H1 (cell line): ENCODE data around the gene ZXDC.

ENCODE experiments used
- EP300 ChIP-seq, 2 experiments: IDR thresholded peaks; 1 replicate in 1 of 2; 2 replicates in 1 of 2; pipeline ENCODE4 v1.6.1; 2011 to 2012; ENCODE audit warnings: low read depth in 2 of 2, low read length in 2 of 2, mild to moderate bottlenecking in 2 of 2, borderline replicate concordance in 1 of 2, inconsistent platforms in 1 of 2, moderate library complexity in 1 of 2
- EZH2 ChIP-seq: fragments of 200-600 bp; sonication (generic); IDR thresholded peaks from 2 replicates; pipeline ENCODE4 v1.7.1; 2012; ENCODE audit warnings: low read depth, mild to moderate bottlenecking, moderate library complexity, low read length, inconsistent platforms; ENCODE audit not compliant: severe bottlenecking
- HDAC6 ChIP-seq: IDR thresholded peaks from one replicate; pipeline ENCODE4 v1.7.1; 2012; ENCODE audit warnings: low read depth, mild to moderate bottlenecking, inconsistent platforms, low read length, moderate library complexity
- POLR2A ChIP-seq, 2 experiments: IDR thresholded peaks; 1 replicate in 1 of 2; 2 replicates in 1 of 2; pipeline ENCODE4 v1.6.1; 2011; ENCODE audit warnings: low read depth in 2 of 2, low read length in 2 of 2, mild to moderate bottlenecking in 2 of 2; ENCODE audit errors: control extremely low read depth in 1 of 2
- SIRT6 ChIP-seq: IDR thresholded peaks from one replicate; pipeline ENCODE4 v1.7.1; 2012; ENCODE audit warnings: low read length, inconsistent platforms
- TAF7 ChIP-seq: optimal IDR thresholded peaks from 2 replicates; pipeline ENCODE3; 2011; ENCODE audit warnings: low read depth, mild to moderate bottlenecking, inconsistent platforms, low read length, moderate library complexity, borderline replicate concordance
- TEAD4 ChIP-seq: IDR thresholded peaks from 2 replicates; pipeline ENCODE4 v1.6.1; 2012; ENCODE audit warnings: low read depth, low read length, inconsistent platforms, mixed read lengths
- TF ChIP-seq, protein P1 (sequence below), 3 experiments: IDR thresholded peaks; 1 replicate in 2 of 3; 2 replicates in 1 of 3; pipeline versions ENCODE4 v1.5.1 to v1.6.1; 2011; ENCODE audit warnings: low read length in 3 of 3, mild to moderate bottlenecking in 3 of 3, inconsistent platforms in 2 of 3, low read depth in 1 of 3, moderate library complexity in 1 of 3; ENCODE audit not compliant: insufficient read depth in 1 of 3; ENCODE audit errors: control extremely low read depth in 1 of 3

DNA sequence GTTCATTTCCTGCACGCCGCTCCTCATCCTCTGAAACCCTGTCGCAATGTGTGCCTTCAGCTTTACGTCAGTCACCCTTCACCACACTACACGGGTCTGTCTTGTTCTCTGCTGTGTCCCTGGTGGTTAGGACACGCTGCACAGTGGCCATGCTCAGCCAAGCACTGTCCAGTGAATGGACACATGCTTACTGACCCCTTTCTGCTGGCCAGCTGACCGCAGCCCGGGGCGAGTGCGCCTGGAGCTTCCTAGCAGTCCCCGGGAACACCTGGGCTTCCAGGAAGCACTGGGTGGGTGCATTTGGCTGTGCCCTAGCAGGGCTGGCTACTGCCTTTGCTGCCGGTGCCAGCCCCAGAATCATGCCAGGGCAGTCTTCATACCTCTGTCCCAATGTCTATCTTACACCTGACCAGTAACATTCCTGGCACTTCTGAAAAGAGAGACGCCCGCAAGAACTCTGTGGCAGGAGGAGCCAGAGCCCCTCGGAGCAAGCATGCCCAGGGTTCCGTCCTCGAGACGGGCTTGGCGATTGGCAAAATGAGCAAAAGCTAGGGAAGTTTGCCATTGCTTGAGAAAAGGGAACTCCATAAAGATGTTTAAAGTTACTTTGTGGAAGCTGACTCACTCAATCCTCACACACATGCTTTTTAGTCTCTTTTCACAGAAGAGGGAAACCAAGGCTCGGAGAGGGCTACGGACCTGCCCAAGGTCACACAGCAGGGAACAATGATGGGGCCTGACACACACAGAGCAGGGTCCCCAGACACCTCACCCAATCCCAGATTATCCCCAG is 15.7 kb upstream of the ZXDC start:
- TF ChIP-seq SIRT6: no peak
- TF ChIP-seq, protein P1, sequence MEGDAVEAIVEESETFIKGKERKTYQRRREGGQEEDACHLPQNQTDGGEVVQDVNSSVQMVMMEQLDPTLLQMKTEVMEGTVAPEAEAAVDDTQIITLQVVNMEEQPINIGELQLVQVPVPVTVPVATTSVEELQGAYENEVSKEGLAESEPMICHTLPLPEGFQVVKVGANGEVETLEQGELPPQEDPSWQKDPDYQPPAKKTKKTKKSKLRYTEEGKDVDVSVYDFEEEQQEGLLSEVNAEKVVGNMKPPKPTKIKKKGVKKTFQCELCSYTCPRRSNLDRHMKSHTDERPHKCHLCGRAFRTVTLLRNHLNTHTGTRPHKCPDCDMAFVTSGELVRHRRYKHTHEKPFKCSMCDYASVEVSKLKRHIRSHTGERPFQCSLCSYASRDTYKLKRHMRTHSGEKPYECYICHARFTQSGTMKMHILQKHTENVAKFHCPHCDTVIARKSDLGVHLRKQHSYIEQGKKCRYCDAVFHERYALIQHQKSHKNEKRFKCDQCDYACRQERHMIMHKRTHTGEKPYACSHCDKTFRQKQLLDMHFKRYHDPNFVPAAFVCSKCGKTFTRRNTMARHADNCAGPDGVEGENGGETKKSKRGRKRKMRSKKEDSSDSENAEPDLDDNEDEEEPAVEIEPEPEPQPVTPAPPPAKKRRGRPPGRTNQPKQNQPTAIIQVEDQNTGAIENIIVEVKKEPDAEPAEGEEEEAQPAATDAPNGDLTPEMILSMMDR (IDR thresholded peaks at IDR 0.05; ENCODE audit: control extremely low read depth in 1 of 3, insufficient read depth in 1 of 3, low read depth in 1 of 3, low read length in 3 of 3): no peak
- no peak for TF ChIP-seq TEAD4
- TF ChIP-seq TAF7: no peak
- no peak for TF ChIP-seq EZH2
- no peak for TF ChIP-seq POLR2A (IDR thresholded peaks at IDR 0.05; ENCODE audit: control extremely low read depth in 1 of 2, low read depth in 2 of 2, low read length in 2 of 2)
- no peak for TF ChIP-seq HDAC6
- TF ChIP-seq EP300 (IDR thresholded peaks at IDR 0.05; ENCODE audit: borderline replicate concordance in 1 of 2, low read depth in 2 of 2, low read length in 2 of 2): no peak
